ENCODE results near the gene CRHR1.

Gene CRHR1

DNA sequence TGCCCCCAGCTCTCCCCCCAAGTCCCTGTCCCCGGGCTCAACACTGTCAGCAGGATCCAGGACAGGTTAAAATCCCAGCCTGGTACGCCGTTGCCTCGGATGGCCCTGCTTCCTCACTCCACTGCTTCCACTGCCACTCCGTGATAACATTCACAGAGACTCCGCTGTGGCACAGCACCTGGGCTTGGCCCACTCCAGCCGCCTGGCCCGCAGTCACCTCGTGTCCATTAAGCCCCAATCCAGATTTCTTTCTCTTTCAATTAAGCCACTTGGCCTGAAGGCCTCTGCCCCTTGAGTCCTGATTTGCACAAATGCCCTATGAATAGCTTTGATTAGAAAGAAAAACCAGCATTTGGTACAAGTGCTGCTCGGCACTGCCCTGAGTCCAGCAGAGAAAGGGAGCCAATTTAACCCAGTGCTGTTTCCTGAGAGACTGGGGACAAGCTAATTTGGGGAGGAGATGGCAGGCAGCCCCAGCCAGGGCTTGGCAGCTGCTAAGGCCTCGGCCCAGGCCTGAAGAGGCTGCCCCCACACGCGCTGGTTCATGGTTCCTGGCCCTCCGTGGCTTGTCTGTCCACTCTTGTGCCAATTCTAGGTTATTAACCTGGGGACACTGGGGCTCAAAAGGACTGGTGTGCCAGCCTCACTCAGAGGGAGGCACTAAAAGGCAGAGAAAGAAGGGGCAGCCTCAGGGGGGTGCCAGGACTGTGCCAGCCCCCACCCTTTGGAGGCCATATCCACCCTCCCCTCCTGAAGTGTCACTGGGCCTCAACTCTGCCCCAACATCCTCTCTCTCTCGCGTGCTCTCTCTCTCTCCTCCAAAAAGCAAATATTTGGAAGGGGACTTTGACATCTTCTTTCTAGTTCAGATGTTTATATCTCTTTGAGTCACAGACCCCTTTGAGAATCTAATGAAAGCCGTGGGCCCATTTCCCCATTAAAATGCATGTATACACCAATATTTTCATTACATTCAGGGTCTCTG lies 30.8 kb downstream of the CRHR1 start:
- Histone ChIP-seq H2AFZ (ENCODE audit: low read depth, low read length) (no peak overlapping the region), H3K4me3 (ENCODE audit: low read depth in 1 of 2, low read length in 2 of 2) (no peak overlapping the region), H3K9me3 (ENCODE audit: insufficient read depth, low read length, severe bottlenecking) (no peaks in the 10 kb centered on the region), H3K27ac (ENCODE audit: low read length) (no peak overlapping the region), H3K27me3 (ENCODE audit: insufficient read depth, low read length, poor library complexity) (no peaks in the 10 kb centered on the region), H3K4me2 (ENCODE audit: insufficient read depth, low read length) (no peak overlapping the region), H3K4me1 (ENCODE audit: insufficient read depth, low read length) (no peaks in the 10 kb centered on the region), H3K9ac (ENCODE audit: low read depth, low read length) (no peak overlapping the region), H3K79me2 (ENCODE audit: insufficient read depth, low read length) (no peaks in the 10 kb centered on the region), H3K36me3 (ENCODE audit: insufficient read depth, low read length) (no peaks in the 10 kb centered on the region), H4K20me1 (ENCODE audit: insufficient read depth, low read length) (no peaks in the 10 kb centered on the region)
- DNase-seq = no peak
- ATAC-seq (ENCODE audit: insufficient read depth, low read depth) = no peak
- no peak for TF ChIP-seq EZH2 (IDR thresholded peaks at IDR 0.05; ENCODE audit: borderline replicate concordance, low read depth, low read length, severe bottlenecking)
- TF ChIP-seq, protein P1, sequence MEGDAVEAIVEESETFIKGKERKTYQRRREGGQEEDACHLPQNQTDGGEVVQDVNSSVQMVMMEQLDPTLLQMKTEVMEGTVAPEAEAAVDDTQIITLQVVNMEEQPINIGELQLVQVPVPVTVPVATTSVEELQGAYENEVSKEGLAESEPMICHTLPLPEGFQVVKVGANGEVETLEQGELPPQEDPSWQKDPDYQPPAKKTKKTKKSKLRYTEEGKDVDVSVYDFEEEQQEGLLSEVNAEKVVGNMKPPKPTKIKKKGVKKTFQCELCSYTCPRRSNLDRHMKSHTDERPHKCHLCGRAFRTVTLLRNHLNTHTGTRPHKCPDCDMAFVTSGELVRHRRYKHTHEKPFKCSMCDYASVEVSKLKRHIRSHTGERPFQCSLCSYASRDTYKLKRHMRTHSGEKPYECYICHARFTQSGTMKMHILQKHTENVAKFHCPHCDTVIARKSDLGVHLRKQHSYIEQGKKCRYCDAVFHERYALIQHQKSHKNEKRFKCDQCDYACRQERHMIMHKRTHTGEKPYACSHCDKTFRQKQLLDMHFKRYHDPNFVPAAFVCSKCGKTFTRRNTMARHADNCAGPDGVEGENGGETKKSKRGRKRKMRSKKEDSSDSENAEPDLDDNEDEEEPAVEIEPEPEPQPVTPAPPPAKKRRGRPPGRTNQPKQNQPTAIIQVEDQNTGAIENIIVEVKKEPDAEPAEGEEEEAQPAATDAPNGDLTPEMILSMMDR (IDR thresholded peaks at IDR 0.05; ENCODE audit: borderline replicate concordance, extremely low read depth, low read length, poor library complexity, severe bottlenecking) = no peak

- H3K36me3 ChIP-seq (ENCODE audit: insufficient read depth, low read length) = no peaks in the 10 kb centered on the region
- no peaks in the 10 kb centered on the region for H3K9me3 ChIP-seq (ENCODE audit: insufficient read depth, low read length, severe bottlenecking)
- no peak overlapping the region for H2AFZ ChIP-seq (ENCODE audit: low read depth, low read length)
- TF ChIP-seq, protein P1 (IDR thresholded peaks at IDR 0.05; ENCODE audit: borderline replicate concordance, extremely low read depth, low read length, poor library complexity, severe bottlenecking) = no peak
- TF ChIP-seq EZH2 (IDR thresholded peaks at IDR 0.05; ENCODE audit: borderline replicate concordance, low read depth, low read length, severe bottlenecking) = no peak
- no peak overlapping the region for H3K4me2 ChIP-seq (ENCODE audit: insufficient read depth, low read length)
- H4K20me1 ChIP-seq (ENCODE audit: insufficient read depth, low read length) = no peaks in the 10 kb centered on the region
- DNase-seq = no peak
- H3K27me3 ChIP-seq (ENCODE audit: insufficient read depth, low read length, poor library complexity) = no peaks in the 10 kb centered on the region
- H3K79me2 ChIP-seq (ENCODE audit: insufficient read depth, low read length) = no peaks in the 10 kb centered on the region
- no peak overlapping the region for H3K9ac ChIP-seq (ENCODE audit: low read depth, low read length)
- H3K4me1 ChIP-seq (ENCODE audit: insufficient read depth, low read length) = no peaks in the 10 kb centered on the region
- H3K4me3 ChIP-seq (ENCODE audit: low read depth in 1 of 2, low read length in 2 of 2) = no peak overlapping the region
- H3K27ac ChIP-seq (ENCODE audit: low read length) = no peak overlapping the region
- ATAC-seq (ENCODE audit: insufficient read depth, low read depth) = no peak
These were observed 31.6 kb downstream of the CRHR1 start for GRCh38 chr17:45815752-45816151.

GRCh38 chr17:45818041-45818440 lies 33.9 kb downstream of the CRHR1 start:
- Histone ChIP-seq H3K27ac (ENCODE audit: low read length) (no peak overlapping the region), H3K9me3 (ENCODE audit: insufficient read depth, low read length, severe bottlenecking) (no peaks in the 10 kb centered on the region), H2AFZ (ENCODE audit: low read depth, low read length) (no peak overlapping the region), H3K27me3 (ENCODE audit: insufficient read depth, low read length, poor library complexity) (no peaks in the 10 kb centered on the region), H3K36me3 (ENCODE audit: insufficient read depth, low read length) (no peaks in the 10 kb centered on the region), H3K4me1 (ENCODE audit: insufficient read depth, low read length) (no peaks in the 10 kb centered on the region), H3K79me2 (ENCODE audit: insufficient read depth, low read length) (no peaks in the 10 kb centered on the region), H4K20me1 (ENCODE audit: insufficient read depth, low read length) (no peaks in the 10 kb centered on the region), H3K9ac (ENCODE audit: low read depth, low read length) (no peak overlapping the region), H3K4me2 (ENCODE audit: insufficient read depth, low read length) (no peak overlapping the region), H3K4me3 (ENCODE audit: low read depth in 1 of 2, low read length in 2 of 2) (no peak overlapping the region)
- no peak for DNase-seq
- TF ChIP-seq, protein P1 (IDR thresholded peaks at IDR 0.05; ENCODE audit: borderline replicate concordance, extremely low read depth, low read length, poor library complexity, severe bottlenecking) = no peak
- TF ChIP-seq EZH2 (IDR thresholded peaks at IDR 0.05; ENCODE audit: borderline replicate concordance, low read depth, low read length, severe bottlenecking) = no peak
- no peak for ATAC-seq (ENCODE audit: insufficient read depth, low read depth)
